GM19463 (cell line): ENCODE measurements around the gene SLC16A6.
"Not testable (repeated sequence)": the region's sequence is repeated elsewhere in the genome, so short reads cannot be mapped to it uniquely, and the experiment has no call there.

Experiments
- ATAC-seq: cut with Tn5 transposase; IDR thresholded peaks from one replicate; pipeline ENCODE4 v1.9.1; 2021; ENCODE audit warnings: mild to moderate bottlenecking, moderate library complexity; ENCODE audit not compliant: unreplicated experiment

SLC16A6 gene

GRCh38 chr17:68225055-68225454 lies 65.9 kb downstream of the SLC16A6 start:
- not testable (repeated sequence) for ATAC-seq

GRCh38 chr17:68222606-68223005 lies 68.3 kb downstream of the SLC16A6 start:
- no peak for ATAC-seq

GRCh38 chr17:68221786-68222185 lies 69.1 kb downstream of the SLC16A6 start:
- ATAC-seq: no peak

GRCh38 chr17:68220786-68221185 lies 70.1 kb downstream of the SLC16A6 start:
- ATAC-seq: not testable (repeated sequence)

- not testable (repeated sequence) for ATAC-seq
Measured at GRCh38 chr17:68220186-68220585, 70.7 kb downstream of the SLC16A6 start.

GRCh38 chr17:68219429-68219828 lies 71.5 kb downstream of the SLC16A6 start:
- not testable (repeated sequence) for ATAC-seq
